Naive B cell (primary cell): Measurements from ENCODE around the gene MISP. TPM values are rescaled to one million over a fixed set of nuclear protein-coding genes. Genes with fewer than 3 reads are reported as not detected.
A peak's percentile ranks its signal among the peaks of the same experiment; 100 is the strongest.
"Not testable (repeated sequence)": the region's sequence is repeated elsewhere in the genome, so short reads cannot be mapped to it uniquely, and the experiment has no call there.

Experiments
- ATAC-seq, 2 donors: fragments of 150-1000 bp; cut with Tn5 transposase; 2 replicates each; pipeline ENCODE4 v1.10.0; 2021; ENCODE audit warnings: low read depth in 2 of 2, mild to moderate bottlenecking in 2 of 2, moderate library complexity in 2 of 2
- DNase-seq: peaks from one replicate; pipeline ENCODE4 v3.0.0; 2022
- H3K27ac Mint-ChIP-seq, 6 donors: one replicate each; pipeline ENCODE4 v1.8.0; 2020 to 2022; ENCODE audit warnings: mild to moderate bottlenecking in 6 of 6, mixed read lengths in 6 of 6, moderate library complexity in 5 of 6, inconsistent platforms in 2 of 6
- H3K27me3 Mint-ChIP-seq, 3 donors: one replicate each; pipeline ENCODE4 v1.8.0; 2021 to 2022; ENCODE audit warnings: mixed read lengths in 3 of 3, mild to moderate bottlenecking in 1 of 3
- H3K36me3 Mint-ChIP-seq, 2 donors: one replicate each; pipeline ENCODE4 v1.8.0; 2020 to 2022; ENCODE audit warnings: mixed read lengths in 2 of 2, inconsistent platforms in 1 of 2, mild to moderate bottlenecking in 1 of 2
- H3K4me1 Mint-ChIP-seq, 3 donors: one replicate each; pipeline ENCODE4 v1.8.0; 2020 to 2022; ENCODE audit warnings: mixed read lengths in 3 of 3, inconsistent platforms in 1 of 3, mild to moderate bottlenecking in 1 of 3, moderate library complexity in 1 of 3
- H3K4me3 Mint-ChIP-seq, 8 donors: one replicate each; pipeline ENCODE4 v1.8.0; 2020 to 2022; ENCODE audit warnings: mild to moderate bottlenecking in 8 of 8, mixed read lengths in 8 of 8, moderate library complexity in 8 of 8, inconsistent platforms in 2 of 8
- H3K9me3 Mint-ChIP-seq, 7 donors: one replicate each; pipeline ENCODE4 v1.8.0; 2020 to 2022; ENCODE audit warnings: mixed read lengths in 7 of 7, mild to moderate bottlenecking in 5 of 7, inconsistent platforms in 2 of 7, moderate library complexity in 1 of 7
- polyA plus RNA-seq, 6 donors: library from polyadenylated mRNA; unstranded; fragments of 300-500 nt; fragmentation: Illumina TruSeq; gene quantifications; one replicate each; pipeline ENCODE4 v1.2.3, GENCODE V29; 2021; ENCODE audit warnings: low read depth in 6 of 6

The MISP gene
- polyA plus RNA-seq, 6 donors from 2014 or later = not detected

DNA sequence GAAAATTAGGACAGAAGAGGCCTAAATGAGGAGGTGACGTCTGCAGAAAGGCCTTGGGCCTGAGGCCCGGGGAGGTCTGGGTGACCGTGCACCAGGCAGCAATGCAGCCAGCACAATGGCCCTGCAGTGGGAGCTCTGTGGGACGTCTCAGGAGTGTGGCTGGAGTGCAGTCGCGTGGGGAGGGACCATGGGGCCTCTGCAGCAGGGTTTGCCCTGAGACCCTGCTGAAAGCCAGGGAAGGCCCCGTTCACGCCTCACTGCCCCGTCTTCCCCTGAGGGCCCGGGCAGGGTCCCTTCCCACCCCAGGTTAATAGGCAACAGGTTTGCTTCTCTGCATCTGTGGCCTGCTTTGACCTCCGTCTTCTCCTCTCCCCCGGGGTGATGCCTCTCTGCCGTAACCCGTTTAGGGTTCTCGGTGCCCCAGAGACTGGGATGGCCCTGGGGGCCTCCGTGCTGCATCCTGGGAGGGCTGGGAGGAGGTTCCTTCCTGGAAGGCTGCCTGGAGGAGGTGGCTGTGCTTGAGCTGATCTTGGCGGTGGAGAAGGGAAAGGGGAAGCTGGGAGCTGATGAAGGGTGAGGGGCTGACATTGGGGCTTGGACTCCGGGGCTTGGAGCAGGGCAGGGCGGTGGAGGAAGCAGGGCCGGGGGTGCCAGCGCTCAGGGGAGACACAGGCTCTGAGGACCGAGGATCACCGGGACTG is 32.5 kb upstream of the MISP start:
- Mint-ChIP-seq H3K9me3 (peaks cover 0 to 9% (median 6%) of the 10 kb centered on the region in 7 donors), H3K4me3 (peak overlapping the region in 1 of 8 donors; percentile 74), H3K27ac (peak overlapping the region in 1 of 6 donors; percentile 24), H3K4me1 (peaks cover 7 to 15% (median 8%) of the 10 kb centered on the region in 3 donors), H3K36me3 (peaks cover 7 to 11% of the 10 kb centered on the region in 2 donors), H3K27me3 (peaks cover 4 to 42% (median 31%) of the 10 kb centered on the region in 3 donors)
- ATAC-seq = no peak
- no peak for DNase-seq

DNA sequence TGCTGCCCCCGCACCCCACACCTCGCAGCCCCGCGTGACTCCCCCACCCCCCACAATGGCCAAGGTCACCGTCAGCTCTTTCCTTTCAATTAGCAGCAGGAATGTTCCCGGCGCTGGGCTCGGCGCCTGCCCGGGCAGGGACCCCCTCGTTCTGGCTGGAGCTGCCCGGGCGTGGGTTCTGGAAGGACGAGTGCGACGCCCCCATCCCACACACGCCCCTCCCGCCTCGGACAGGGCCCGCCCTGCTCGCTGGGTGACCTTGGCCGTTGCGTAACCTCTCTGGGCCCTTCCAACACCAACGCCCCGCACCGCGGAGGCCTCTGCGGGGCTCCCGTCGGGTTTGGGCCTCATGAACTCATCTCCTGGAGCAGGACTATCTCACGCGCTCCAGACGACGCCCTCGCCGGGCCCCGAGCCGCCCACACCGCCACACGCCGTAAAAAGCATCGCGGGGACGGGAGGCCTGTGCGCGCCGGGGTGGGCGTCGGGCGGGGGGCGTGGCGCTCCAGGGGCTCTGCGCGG is 31.9 kb upstream of the MISP start:
- Mint-ChIP-seq H3K9me3 (peaks cover 0 to 9% (median 6%) of the 10 kb centered on the region in 7 donors), H3K36me3 (peaks cover 7 to 11% of the 10 kb centered on the region in 2 donors), H3K4me3 (no peak overlapping the region), H3K27ac (no peak overlapping the region), H3K27me3 (peaks cover 4 to 42% (median 31%) of the 10 kb centered on the region in 3 donors), H3K4me1 (peaks cover 7 to 15% (median 8%) of the 10 kb centered on the region in 3 donors)
- DNase-seq (no peak), ATAC-seq (no peak)

GRCh38 chr19:719636-720344 is 31.1 kb upstream of the MISP start:
- DNase-seq (no peak), ATAC-seq (peak; percentile 32 to 49)
- peaks cover 7 to 11% of the 10 kb centered on the region in 2 donors for H3K36me3 Mint-ChIP-seq
- H3K27ac Mint-ChIP-seq = no peak overlapping the region
- H3K27me3 Mint-ChIP-seq = peaks cover 4 to 42% (median 31%) of the 10 kb centered on the region in 3 donors
- peaks cover 0 to 9% (median 6%) of the 10 kb centered on the region in 7 donors for H3K9me3 Mint-ChIP-seq
- peaks cover 7 to 15% (median 8%) of the 10 kb centered on the region in 3 donors for H3K4me1 Mint-ChIP-seq
- no peak overlapping the region for H3K4me3 Mint-ChIP-seq

- ATAC-seq = no peak
- H3K9me3 Mint-ChIP-seq = peaks cover 0 to 5% (median 4%) of the 10 kb centered on the region in 7 donors
- H3K4me1 Mint-ChIP-seq = peaks cover 7 to 15% (median 8%) of the 10 kb centered on the region in 3 donors
- H3K27me3 Mint-ChIP-seq = peaks cover 4 to 38% (median 25%) of the 10 kb centered on the region in 3 donors
- H3K27ac Mint-ChIP-seq = no peak overlapping the region
- H3K36me3 Mint-ChIP-seq = peaks cover 4 to 5% of the 10 kb centered on the region in 2 donors
- H3K4me3 Mint-ChIP-seq = peak overlapping the region in 1 of 8 donors; percentile 12
- no peak for DNase-seq
Measured at GRCh38 chr19:720345-721160, 30.4 kb upstream of the MISP start.

- H3K9me3 Mint-ChIP-seq = no peaks in the 10 kb centered on the region
- peaks cover 0 to 24% (median 22%) of the 10 kb centered on the region in 3 donors for H3K27me3 Mint-ChIP-seq
- ATAC-seq = peak; percentile 81 to 83
- H3K4me1 Mint-ChIP-seq = peaks cover 7 to 15% (median 8%) of the 10 kb centered on the region in 3 donors
- no peak for DNase-seq
- H3K4me3 Mint-ChIP-seq = peak overlapping the region in 5 of 8 donors; percentile 25 to 65 (median 53)
- H3K27ac Mint-ChIP-seq = peak overlapping the region in 1 of 6 donors; percentile 59
- H3K36me3 Mint-ChIP-seq = no peaks in the 10 kb centered on the region
Measured at GRCh38 chr19:722553-723101, 28.3 kb upstream of the MISP start.

DNA sequence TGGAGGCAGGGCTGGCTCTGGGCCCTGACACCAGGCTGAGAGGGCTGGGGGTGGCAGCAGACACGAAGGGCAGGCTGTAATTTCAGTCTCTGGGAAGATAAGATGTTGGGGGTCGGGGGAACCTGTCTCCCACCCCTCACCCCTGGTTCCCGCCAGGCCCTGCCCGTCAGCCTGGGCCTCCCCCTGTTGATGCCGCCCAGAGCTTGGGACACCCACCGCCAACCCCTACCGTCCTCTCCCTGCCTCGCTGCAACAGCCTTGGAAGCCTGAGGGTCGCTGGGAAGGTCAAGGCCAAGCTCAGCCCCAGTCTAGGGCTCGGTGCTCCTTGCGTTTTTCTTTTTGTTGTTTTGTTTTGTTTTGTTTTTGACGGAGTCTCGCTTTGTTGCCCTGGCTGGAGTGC is 27.7 kb upstream of the MISP start:
- ATAC-seq = no peak
- peak overlapping the region in 5 of 8 donors; percentile 45 to 64 (median 56) for H3K4me3 Mint-ChIP-seq

DNA sequence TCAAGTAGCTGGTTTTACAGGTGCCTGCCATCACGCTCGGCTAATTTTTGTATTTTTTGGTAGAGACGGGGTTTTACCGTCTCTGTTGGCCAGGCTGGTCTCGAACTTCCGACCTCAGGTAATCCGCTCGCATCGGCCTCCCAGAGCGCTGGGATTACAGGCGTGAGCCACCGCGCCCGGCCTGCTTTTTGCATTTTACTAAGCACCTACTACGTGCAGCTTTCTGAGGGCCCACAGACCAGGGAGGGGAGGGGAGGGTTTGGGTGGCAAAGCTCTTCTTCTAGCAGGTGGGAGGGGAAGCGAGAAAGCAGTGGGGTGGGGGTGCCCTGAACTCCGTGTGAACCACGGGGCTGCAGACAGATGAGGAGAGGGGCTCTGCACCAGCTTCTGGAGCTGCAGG is 27.2 kb upstream of the MISP start:
- no peaks in the 10 kb centered on the region for H3K36me3 Mint-ChIP-seq

More for the DNA sequence above, 27.7 kb upstream of the MISP start:
- Mint-ChIP-seq H3K9me3 (no peaks in the 10 kb centered on the region), H3K4me1 (peaks cover 7 to 12% (median 8%) of the 10 kb centered on the region in 3 donors), H3K36me3 (no peaks in the 10 kb centered on the region), H3K27me3 (peaks cover 0 to 18% (median 17%) of the 10 kb centered on the region in 3 donors), H3K27ac (peak overlapping the region in 1 of 6 donors; percentile 79)
- DNase-seq = no peak

DNA sequence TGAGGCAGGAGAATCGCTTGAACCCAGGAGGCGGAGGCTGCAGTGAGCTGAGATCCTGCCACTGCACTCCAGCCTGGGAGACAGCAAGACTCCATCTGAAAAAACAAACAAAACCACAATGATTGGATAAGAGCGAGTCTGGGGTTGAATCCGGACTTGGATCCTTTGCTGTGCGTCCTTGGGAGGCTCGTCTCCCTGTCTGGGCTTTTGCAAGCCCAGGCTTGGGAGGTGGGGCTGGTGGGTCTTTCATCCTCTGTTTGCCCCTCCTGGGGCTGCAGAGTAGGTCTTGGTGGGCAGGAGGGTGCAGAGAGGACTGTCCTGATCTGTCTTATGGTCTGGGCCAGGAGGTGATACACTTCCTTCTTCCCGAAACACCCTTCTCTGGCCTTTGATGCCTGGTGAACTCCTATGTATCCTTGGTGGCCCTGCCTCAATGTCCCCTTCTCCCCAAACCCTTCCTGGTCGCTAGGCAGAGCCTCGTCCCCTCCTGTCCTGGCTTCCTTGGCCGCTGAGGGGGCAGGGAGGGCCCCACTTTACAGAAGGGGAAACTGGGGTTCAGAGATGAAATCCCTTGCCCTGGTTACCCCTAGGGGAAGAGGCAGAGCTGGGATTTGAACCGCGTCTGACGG is 25.3 kb upstream of the MISP start:
- Mint-ChIP-seq H3K27ac (no peak overlapping the region), H3K9me3 (no peaks in the 10 kb centered on the region), H3K27me3 (peaks cover 0 to 11% (median 9%) of the 10 kb centered on the region in 3 donors), H3K4me3 (no peak overlapping the region), H3K36me3 (no peaks in the 10 kb centered on the region), H3K4me1 (peaks cover 7 to 8% (median 8%) of the 10 kb centered on the region in 3 donors)
- ATAC-seq (no peak), DNase-seq (no peak)

More for the DNA sequence above, 27.2 kb upstream of the MISP start:
- Mint-ChIP-seq H3K27ac (peak overlapping the region in 1 of 6 donors; percentile 79), H3K27me3 (peaks cover 0 to 14% (median 12%) of the 10 kb centered on the region in 3 donors), H3K4me1 (peaks cover 7 to 8% (median 8%) of the 10 kb centered on the region in 3 donors), H3K4me3 (peak overlapping the region in 4 of 8 donors; percentile 16 to 64 (median 40)), H3K9me3 (no peaks in the 10 kb centered on the region)
- DNase-seq (no peak), ATAC-seq (no peak)

DNA sequence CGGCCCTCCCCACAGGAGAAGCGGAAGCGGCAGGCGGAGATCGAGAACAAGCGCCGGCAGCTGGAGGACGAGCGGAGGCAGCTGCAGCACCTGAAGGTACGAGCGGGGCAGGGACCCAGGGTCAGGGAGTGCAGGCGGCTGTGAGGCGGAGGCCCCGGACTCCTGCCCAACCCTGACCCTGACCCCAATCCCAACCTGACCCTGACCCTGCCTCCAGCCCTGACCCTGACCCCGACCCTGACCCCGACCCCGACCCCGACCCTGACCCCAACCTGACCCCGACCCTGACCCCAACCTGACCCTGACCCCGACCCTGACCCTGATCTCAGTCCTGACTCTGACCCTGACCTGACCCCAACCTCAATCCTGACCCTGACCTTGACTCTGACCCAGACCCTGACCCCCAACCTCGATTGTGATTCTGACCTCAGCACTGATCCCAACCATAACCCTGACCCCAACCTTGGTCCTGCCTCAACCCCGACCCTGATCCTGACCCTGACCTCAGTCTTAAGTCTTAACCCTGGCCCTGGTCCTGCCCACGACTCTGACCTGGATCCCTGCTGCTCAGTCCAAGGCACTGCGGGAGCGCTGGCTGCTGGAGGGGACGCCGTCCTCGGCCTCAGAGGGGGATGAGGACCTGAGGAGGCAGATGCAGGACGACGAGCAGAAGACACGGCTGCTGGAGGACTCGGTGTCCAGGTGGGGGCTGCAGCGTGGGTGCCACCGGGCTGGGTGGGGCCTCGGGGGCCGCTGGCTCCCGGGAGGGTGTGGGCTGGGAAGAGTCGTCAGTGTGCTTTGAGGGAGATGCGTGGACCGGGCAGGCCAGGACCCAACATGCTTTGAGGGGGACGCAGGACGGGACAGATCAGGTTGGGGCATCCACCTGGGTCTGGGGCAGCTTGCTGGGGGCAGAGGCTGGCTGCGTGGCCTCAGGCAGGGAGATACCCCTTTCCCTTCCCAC is 23.6 kb upstream of the MISP start:
- Mint-ChIP-seq H3K36me3 (no peaks in the 10 kb centered on the region), H3K27me3 (peaks cover 0 to 9% (median 6%) of the 10 kb centered on the region in 3 donors), H3K4me1 (peaks cover 5 to 6% (median 5%) of the 10 kb centered on the region in 3 donors), H3K9me3 (no peaks in the 10 kb centered on the region), H3K27ac (no peak overlapping the region), H3K4me3 (peak overlapping the region in 1 of 8 donors; percentile 51)
- ATAC-seq (no peak), DNase-seq (no peak)

GRCh38 chr19:728011-728410 is 22.9 kb upstream of the MISP start:
- peaks cover 0 to 9% (median 6%) of the 10 kb centered on the region in 3 donors for H3K27me3 Mint-ChIP-seq
- H3K36me3 Mint-ChIP-seq = no peaks in the 10 kb centered on the region
- peaks cover 0 to 1% (median 0%) of the 10 kb centered on the region in 3 donors for H3K4me1 Mint-ChIP-seq
- DNase-seq (no peak), ATAC-seq (no peak)
- H3K4me3 Mint-ChIP-seq = no peak overlapping the region
- no peak overlapping the region for H3K27ac Mint-ChIP-seq
- no peaks in the 10 kb centered on the region for H3K9me3 Mint-ChIP-seq

GRCh38 chr19:729564-729963 is 21.3 kb upstream of the MISP start:
- not testable (repeated sequence) for H3K27me3 Mint-ChIP-seq, ATAC-seq, DNase-seq, H3K36me3 Mint-ChIP-seq, H3K4me3 Mint-ChIP-seq, H3K4me1 Mint-ChIP-seq, H3K9me3 Mint-ChIP-seq
- peak overlapping the region in 1 of 6 donors; percentile 30 for H3K27ac Mint-ChIP-seq
